Stimulated activated CD8-positive, alpha-beta memory T cell treated with anti-CD3 and anti-CD28 coated beads, Interleukin-2, amount 100 ng/mL, for 1 hour (primary cell): Measurements from ENCODE around the gene ELMOD1.

ENCODE experiments used
- DNase-seq, 2 donors: peaks; one replicate each; pipeline ENCODE4 v3.0.0-alpha.2; 2020; ENCODE audit warnings: low read depth in 2 of 2

The ELMOD1 gene

GRCh38 chr11:107646783-107647182, 55.8 kb downstream of the ELMOD1 start:
- DNase-seq: no peak

- DNase-seq: no peak
Observed at GRCh38 chr11:107648242-107648641, 57.3 kb downstream of the ELMOD1 start.

- DNase-seq: no peak
Observed at GRCh38 chr11:107651672-107652071, 60.7 kb downstream of the ELMOD1 start.

DNA sequence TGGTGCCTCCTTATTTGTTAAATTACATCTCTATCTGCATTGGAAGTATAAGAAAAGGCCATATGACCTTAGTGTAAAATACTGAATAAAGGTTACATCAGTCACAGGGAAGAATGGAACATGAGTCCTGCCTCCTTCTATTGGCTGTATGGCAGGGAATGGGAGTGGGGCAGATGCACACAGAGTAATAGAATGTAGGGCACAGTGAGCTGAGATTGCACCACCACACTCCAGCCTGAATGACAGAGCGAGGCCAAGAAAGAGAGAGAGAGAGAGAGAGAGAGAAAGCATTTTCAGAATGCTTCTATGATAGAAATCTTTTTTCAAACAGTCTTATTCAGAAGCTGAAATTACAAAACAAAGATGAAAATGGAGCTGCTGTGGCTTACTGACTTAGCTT, 62.1 kb downstream of the ELMOD1 start:
- DNase-seq: no peak

- no peak for DNase-seq
Observed at GRCh38 chr11:107655602-107656001, 64.7 kb downstream of the ELMOD1 start.

DNA sequence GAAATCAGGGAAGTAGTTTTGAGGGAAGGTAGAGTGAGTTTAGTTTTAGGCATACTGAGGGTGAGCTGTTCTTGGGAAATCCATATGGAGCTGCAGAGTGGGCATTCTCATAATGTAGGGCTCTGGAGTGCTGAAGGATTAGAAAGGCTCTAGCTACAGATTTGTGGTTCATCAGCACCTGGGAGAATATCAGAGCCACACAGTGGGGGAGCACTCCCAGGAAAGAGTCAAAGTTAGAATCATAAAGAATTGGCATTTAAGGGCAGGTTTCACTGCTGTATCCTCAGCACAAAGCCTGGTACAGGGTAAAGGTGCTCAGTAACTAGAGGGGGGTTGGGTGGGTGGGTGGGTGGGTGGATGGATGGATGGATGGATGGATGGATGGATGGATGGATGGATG, 68.4 kb downstream of the ELMOD1 start:
- no peak for DNase-seq

DNA sequence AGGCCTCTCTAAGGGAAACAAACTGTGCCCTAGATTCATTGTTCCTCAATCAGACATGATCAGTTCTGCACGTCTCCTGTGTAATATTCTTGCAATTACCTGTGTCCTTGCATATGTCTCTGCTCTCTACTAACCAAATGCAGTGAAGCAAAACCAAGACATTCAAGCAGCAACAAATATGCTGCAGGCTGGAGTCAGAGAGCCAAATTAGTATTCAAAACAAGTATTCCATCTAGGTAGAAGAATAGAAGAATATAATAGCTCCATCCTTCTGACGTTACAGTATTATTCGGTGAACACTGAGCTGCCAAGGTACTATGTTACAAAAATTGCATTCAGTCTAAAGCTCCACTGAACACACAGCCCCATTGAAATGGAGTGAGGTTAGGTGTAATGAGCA, 69.1 kb downstream of the ELMOD1 start:
- DNase-seq: no peak

DNA sequence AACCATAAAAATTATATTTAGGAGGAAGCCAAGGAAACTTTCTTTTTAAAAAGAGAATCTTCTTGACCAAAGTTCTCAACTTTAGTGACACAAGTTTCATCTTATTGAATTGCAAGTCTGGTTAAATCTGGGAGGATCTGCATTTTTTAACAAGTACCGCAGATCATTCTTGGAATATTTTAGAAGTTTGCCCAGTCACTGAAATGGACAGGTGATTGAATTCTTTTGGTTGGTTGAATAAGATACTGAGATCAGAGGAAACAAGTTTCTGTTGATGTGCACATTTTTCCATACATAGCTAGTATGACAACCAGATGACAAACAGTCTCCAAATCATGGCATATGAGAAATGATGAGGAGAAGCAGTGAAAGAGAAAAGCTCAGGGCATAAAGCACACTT, 70.7 kb downstream of the ELMOD1 start:
- no peak for DNase-seq

- no peak for DNase-seq
Observed at GRCh38 chr11:107665018-107665417, 74.1 kb downstream of the ELMOD1 start.

DNA sequence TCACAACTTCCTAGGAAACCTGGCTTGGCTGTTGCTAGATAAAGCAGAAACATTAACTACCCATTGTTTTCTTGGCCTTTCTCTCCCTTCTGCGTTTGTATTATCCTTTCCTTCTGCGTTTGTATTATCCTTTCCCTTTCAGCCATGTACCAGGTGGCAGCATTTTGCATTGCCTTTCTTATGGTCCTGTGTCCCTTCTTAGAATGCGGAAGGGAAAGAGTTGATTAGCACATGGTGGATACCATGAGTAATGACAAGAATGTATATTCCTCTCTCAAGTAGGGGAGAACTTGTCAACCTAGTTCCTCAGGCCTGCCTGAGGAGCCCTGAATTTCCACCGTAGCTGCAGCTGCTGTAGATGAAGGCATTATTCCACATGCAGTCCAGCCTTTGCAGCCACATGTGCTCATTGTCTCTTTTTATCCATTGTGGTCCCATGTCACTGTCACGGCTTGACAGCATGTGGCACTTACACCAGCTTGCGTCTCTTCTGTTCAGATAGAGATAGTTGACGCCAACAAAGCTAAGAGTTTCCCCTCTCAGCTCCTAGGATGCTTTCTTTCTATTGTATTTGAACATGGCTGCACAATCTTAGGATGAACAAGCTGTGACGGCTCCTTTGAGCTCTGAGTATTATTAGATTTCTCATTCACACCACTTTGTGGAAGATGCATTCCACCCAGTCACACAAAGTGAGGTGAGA, 76.1 kb downstream of the ELMOD1 start:
- DNase-seq: no peak

DNA sequence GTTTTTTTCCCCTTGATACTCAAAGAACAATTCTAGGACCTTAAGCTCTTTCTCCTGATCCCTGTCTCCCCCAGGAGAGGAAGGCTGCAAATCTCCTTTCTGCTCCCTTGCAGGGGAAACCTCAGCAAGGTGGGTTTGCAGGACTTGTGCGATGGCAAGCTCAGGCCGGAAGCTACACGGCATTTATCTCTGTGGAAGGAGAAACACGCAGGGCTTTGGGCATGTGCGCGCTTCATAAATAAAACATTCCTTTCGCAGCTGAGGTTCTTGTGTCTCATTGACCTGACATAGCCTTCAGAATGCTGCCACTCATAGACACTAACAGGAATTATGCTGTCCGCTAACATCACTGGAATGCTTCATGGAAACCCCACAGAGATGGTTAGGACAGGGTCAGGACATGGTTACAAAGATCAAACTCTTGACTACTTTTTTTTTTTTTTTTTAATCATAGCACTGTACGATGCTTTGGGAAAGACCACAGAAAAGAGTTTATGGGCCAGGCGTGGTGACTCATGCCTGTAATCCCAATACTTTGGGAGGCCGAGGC, 78.3 kb downstream of the ELMOD1 start:
- DNase-seq: no peak

- no peak for DNase-seq
Observed at GRCh38 chr11:107669893-107670601, 79.1 kb downstream of the ELMOD1 start.

DNA sequence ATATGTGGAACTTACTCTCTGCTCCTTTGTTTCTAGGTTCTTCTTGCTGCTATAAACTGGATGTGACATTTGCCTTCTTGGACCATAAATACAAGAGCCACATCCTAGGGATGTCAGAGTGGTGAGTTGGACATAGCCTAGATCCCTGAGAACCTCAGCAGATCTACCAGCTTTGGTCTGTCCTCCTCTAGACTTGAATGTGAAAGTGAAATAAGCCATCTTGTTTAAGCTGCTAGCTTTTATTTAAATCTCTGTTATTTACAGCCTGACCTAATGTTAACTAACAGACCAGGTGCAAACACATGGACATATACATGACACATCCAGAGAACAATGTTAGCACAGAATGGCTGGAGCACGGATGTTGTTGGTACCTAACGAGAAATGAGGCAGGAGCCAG, 85.0 kb downstream of the ELMOD1 start:
- DNase-seq: no peak

- DNase-seq: no peak
Observed at GRCh38 chr11:107676336-107677057, 85.5 kb downstream of the ELMOD1 start.

DNA sequence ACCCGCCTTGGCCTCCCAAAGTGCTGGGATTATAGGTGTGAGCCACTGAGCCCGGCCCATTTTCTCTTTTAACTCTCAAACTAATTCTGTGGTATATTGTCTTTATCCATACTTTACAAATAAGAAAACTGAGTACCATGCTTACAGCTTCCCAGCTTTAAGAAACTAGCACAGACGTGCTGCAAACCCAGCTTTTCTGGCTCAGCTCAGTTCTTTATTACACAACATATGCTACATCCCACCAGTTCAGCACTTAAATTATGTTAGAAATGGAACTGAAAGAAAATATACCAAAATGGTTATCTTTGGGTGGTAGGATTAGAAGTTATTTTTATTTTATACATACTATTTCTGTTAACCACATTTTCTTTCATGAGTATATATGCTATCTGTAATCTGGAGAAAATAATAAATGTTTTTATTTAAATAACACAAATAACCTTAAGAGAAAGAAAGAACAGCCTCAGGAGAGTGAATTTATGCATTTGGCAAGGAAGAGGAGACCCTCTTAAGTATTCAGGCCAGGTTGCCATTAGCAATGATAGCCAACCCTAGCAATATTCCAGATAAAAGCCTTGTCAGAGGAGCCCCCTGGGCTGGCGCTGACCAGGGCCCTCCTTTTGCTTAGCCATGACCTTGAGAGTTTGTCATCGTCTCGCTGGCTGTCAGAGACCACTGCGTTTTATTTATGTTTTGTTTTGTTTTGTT, 87.1 kb downstream of the ELMOD1 start:
- no peak for DNase-seq

- no peak for DNase-seq
Observed at GRCh38 chr11:107678632-107678971, 87.7 kb downstream of the ELMOD1 start.

DNA sequence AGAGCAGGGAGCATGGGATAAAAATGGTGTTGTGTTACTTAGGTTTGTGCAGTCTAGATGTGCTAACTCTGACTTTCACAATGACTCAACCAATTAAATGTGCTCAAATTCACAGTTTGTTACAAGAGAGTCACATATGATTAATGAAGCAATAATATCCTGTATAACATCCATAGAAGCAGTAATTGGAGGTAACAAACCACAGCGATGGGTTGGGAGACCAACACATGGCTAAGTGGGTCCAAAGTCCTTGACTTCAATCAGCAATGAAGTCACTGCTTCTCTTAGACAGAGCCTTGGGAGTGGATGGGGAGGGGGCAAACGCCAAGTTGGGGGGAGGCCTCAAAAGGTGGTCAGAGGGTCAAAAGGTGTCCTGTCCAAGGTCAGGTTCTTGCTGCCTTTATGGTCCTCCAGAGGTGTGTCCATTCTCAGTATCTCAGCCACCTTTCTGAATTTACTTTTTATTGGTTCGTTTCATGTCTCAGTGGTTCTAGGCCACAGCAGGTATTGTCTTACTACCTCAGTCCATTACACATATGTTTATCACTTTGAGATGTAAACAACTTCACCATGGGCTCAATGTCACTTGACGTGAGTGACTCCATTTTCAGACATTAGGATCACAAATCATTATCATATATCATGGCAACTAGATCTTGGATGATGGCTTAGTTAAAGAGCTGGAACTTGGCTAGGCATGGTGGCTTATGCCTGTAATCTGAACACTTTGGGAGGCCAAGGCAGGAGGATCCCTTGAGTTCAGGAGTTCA, 88.5 kb downstream of the ELMOD1 start:
- DNase-seq: no peak

GRCh38 chr11:107682171-107682570, 91.2 kb downstream of the ELMOD1 start:
- DNase-seq: no peak

GRCh38 chr11:107682572-107682971, 91.6 kb downstream of the ELMOD1 start:
- DNase-seq: no peak

- no peak for DNase-seq
Observed at GRCh38 chr11:107683061-107683460, 92.1 kb downstream of the ELMOD1 start.

DNA sequence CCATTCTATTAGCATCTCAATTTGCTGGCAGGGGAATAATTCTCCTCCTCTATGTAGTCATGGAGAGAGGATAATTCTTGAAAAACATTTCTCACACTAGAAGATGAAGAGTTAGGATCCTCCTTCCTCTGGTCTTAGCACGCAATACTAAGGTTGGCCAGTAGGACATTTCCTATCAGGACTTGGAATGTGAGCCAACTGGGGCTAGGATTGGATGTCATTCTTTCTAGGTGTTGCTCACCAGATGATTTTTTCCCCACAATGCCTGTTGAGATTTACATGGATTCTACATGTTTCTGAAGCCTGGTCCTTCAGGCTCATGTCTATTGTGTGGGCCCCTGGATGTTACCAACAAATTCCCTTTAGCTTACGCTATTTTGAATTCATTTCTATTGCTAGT, 92.9 kb downstream of the ELMOD1 start:
- DNase-seq: no peak
